Stromal cell of bone marrow (primary cell): Measurements from ENCODE around the gene CCNG2.

ENCODE experiments used
- DNase-seq: peaks from one replicate; pipeline ENCODE4 v3.0.0-alpha.2; 2012; ENCODE audit warnings: low read depth

The CCNG2 gene

GRCh38 chr4:77204621-77205020 is 47.6 kb downstream of the CCNG2 start:
- no peak for DNase-seq

- no peak for DNase-seq
These were observed 52.0 kb downstream of the CCNG2 start for GRCh38 chr4:77209012-77209411.

- DNase-seq = no peak
These were observed 52.9 kb downstream of the CCNG2 start for GRCh38 chr4:77209936-77210335.

GRCh38 chr4:77215107-77215506 is 58.1 kb downstream of the CCNG2 start:
- DNase-seq = no peak

- DNase-seq = no peak
These were observed 60.5 kb downstream of the CCNG2 start for GRCh38 chr4:77217526-77217925.

GRCh38 chr4:77219266-77219665 is 62.3 kb downstream of the CCNG2 start:
- DNase-seq = no peak
